ENCODE data around the gene TMEM209. TPM values are rescaled to one million over a fixed set of nuclear protein-coding genes. Genes with fewer than 3 reads are reported as not detected.

TMEM209 gene
- total RNA-seq, 1 experiment from 2014 or later, result 45.8 TPM

DNA sequence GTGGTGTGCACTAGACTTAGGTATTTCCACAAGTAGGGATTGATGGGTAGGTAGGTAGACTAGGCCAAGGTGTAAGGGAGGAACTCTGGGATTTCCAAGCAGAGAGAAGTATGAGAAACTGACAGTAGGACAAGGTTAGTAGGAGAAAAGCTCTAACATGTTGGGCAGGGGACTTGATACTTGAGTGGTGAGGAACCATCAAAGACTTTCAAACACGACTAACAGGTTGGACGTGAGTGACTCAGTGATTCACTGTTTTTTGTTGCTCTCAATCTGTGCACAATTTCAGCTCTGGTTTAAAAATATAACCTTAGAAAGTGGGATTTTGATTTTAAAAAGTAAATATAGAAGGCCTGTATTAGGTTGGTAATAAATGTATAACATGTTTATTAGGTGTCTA is 90.4 kb downstream of the TMEM209 start:
- no peak overlapping the region for H3K27ac ChIP-seq (ENCODE audit: low read depth, low read length, poor library complexity, severe bottlenecking)
- ChIA-PET POLR2A (ENCODE audit: low non-redundant PET) (no interaction called here), CTCF (no interaction called here)
- H3K9me3 ChIP-seq (ENCODE audit: low read depth, low read length, poor library complexity, severe bottlenecking), result no peaks in the 10 kb centered on the region
- no peaks in the 10 kb centered on the region for H3K4me1 ChIP-seq (ENCODE audit: insufficient read depth, low read length, poor library complexity, severe bottlenecking)
- intact Hi-C loops (cut with micrococcal nuclease; ENCODE audit: unreplicated experiment), result no loop called here
- BruUV-seq (replicated peaks), result no TSS peak
- no peak overlapping the region for H3K4me3 ChIP-seq (ENCODE audit: low read depth, low read length, poor library complexity, severe bottlenecking)
- no peaks in the 10 kb centered on the region for H3K27me3 ChIP-seq (replicated peaks; ENCODE audit: insufficient read depth, low read depth, low read length, poor library complexity)
- no peak for TF ChIP-seq EZH2 (IDR thresholded peaks at IDR 0.05; ENCODE audit: borderline replicate concordance, low read depth, low read length, poor library complexity, severe bottlenecking)
- TF ChIP-seq, protein P1, sequence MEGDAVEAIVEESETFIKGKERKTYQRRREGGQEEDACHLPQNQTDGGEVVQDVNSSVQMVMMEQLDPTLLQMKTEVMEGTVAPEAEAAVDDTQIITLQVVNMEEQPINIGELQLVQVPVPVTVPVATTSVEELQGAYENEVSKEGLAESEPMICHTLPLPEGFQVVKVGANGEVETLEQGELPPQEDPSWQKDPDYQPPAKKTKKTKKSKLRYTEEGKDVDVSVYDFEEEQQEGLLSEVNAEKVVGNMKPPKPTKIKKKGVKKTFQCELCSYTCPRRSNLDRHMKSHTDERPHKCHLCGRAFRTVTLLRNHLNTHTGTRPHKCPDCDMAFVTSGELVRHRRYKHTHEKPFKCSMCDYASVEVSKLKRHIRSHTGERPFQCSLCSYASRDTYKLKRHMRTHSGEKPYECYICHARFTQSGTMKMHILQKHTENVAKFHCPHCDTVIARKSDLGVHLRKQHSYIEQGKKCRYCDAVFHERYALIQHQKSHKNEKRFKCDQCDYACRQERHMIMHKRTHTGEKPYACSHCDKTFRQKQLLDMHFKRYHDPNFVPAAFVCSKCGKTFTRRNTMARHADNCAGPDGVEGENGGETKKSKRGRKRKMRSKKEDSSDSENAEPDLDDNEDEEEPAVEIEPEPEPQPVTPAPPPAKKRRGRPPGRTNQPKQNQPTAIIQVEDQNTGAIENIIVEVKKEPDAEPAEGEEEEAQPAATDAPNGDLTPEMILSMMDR (conservative IDR thresholded peaks at IDR 0.05; ENCODE audit: low read depth, low read length), result no peak
- H3K36me3 ChIP-seq (ENCODE audit: insufficient read depth, low read length, poor library complexity, severe bottlenecking), result no peaks in the 10 kb centered on the region
- no peak for DNase-seq (ENCODE audit: low spot score)

Other genes with a start within 250 kb of the TMEM209 start
- gene ZC3HC1, start 154.0 kb downstream of the TMEM209 start, total RNA-seq (2021), result 34.1 and 40.7 TPM in 2 replicates
- 31.4 and 37.5 TPM in 2 replicates for gene KLHDC10, start 134.9 kb downstream of the TMEM209 start, total RNA-seq (2021)
- not detected in 2 replicates for gene SSMEM1, start 2.5 kb upstream of the TMEM209 start, total RNA-seq (2021)
- gene CPA2, start 61.5 kb upstream of the TMEM209 start, total RNA-seq (2021), result 0.26 and 0.43 TPM in 2 replicates
- 0.35 TPM in 1 of 2 replicates, not detected in the other for gene CPA4, start 87.8 kb upstream of the TMEM209 start, total RNA-seq (2021)
- gene CPA5, start 139.4 kb upstream of the TMEM209 start, total RNA-seq (2021), result not detected in 2 replicates
- gene CPA1, start 175.1 kb upstream of the TMEM209 start, total RNA-seq (2021), result not detected in 2 replicates
- gene CEP41, start 235.6 kb upstream of the TMEM209 start, total RNA-seq (2021), result 25.0 and 25.7 TPM in 2 replicates